ENCODE measurements around the gene MREG.

GRCh38 chr2:216001216-216002100 is 11.9 kb downstream of the MREG start:
- TF ChIP-seq, protein P1, sequence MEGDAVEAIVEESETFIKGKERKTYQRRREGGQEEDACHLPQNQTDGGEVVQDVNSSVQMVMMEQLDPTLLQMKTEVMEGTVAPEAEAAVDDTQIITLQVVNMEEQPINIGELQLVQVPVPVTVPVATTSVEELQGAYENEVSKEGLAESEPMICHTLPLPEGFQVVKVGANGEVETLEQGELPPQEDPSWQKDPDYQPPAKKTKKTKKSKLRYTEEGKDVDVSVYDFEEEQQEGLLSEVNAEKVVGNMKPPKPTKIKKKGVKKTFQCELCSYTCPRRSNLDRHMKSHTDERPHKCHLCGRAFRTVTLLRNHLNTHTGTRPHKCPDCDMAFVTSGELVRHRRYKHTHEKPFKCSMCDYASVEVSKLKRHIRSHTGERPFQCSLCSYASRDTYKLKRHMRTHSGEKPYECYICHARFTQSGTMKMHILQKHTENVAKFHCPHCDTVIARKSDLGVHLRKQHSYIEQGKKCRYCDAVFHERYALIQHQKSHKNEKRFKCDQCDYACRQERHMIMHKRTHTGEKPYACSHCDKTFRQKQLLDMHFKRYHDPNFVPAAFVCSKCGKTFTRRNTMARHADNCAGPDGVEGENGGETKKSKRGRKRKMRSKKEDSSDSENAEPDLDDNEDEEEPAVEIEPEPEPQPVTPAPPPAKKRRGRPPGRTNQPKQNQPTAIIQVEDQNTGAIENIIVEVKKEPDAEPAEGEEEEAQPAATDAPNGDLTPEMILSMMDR (IDR thresholded peaks at IDR 0.05; ENCODE audit: low read depth, low read length, poor library complexity, severe bottlenecking), result no peak
- no peak for TF ChIP-seq EZH2phosphoT487 (IDR thresholded peaks at IDR 0.05; ENCODE audit: borderline replicate concordance, low read length)
